Epithelial cell of alveolus of lung (primary cell): ENCODE results near the gene CIDEB. TPM values are rescaled to one million over a fixed set of nuclear protein-coding genes. Genes with fewer than 3 reads are reported as not detected.

Experiments used
- total RNA-seq: library from RNA; depleted of rRNA; stranded (reverse); fragments of >200 nt; gene quantifications from 2 replicates; pipeline ENCODE4 v1.2.1, GENCODE V29; 2015

The CIDEB gene, protein sequence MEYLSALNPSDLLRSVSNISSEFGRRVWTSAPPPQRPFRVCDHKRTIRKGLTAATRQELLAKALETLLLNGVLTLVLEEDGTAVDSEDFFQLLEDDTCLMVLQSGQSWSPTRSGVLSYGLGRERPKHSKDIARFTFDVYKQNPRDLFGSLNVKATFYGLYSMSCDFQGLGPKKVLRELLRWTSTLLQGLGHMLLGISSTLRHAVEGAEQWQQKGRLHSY
- total RNA-seq, result 0.16 and 1.9 TPM in 2 replicates

DNA sequence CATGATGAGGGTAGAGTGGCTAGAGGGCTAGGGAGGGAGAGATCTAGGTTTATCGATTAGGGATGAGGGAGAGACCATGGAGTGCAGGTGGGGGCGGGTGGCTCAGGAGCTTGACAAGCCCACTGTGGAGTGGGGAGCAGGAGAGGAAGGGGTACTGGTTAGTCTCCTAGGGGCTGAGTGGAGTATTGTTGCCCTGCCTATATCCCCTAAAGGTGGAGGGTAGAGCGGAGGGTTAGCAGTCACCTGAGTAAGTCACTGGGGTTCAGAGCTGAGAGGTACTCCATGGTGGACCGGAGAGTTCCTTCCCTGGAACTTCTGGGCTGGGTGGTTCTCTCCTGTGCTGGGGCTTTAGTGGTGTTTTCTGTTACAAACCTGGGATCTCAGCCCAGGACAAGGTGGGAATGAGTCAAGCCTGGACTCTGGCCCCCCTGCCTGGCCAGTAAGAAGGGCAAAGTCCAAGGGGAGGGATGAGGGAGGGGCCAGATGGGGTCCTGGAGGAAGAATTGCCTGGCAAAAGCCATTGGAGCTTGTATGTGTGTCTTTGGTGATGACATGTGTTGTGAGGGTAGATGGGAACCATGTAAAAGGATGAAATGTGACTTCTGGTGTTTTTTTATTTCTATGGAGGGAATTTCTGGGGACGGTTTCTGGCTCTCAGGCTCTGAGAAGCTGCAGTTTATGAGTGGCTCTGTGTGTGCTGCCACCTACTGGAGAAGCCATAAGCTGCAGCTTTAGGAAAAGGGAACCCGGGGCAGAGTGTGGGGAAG, at the start of gene CIDEB:
CIDEB (minus strand) TSS at position 403 of the 767 bp plus-strand sequence; CDS start at position 284, 119 bp downstream.

DNA sequence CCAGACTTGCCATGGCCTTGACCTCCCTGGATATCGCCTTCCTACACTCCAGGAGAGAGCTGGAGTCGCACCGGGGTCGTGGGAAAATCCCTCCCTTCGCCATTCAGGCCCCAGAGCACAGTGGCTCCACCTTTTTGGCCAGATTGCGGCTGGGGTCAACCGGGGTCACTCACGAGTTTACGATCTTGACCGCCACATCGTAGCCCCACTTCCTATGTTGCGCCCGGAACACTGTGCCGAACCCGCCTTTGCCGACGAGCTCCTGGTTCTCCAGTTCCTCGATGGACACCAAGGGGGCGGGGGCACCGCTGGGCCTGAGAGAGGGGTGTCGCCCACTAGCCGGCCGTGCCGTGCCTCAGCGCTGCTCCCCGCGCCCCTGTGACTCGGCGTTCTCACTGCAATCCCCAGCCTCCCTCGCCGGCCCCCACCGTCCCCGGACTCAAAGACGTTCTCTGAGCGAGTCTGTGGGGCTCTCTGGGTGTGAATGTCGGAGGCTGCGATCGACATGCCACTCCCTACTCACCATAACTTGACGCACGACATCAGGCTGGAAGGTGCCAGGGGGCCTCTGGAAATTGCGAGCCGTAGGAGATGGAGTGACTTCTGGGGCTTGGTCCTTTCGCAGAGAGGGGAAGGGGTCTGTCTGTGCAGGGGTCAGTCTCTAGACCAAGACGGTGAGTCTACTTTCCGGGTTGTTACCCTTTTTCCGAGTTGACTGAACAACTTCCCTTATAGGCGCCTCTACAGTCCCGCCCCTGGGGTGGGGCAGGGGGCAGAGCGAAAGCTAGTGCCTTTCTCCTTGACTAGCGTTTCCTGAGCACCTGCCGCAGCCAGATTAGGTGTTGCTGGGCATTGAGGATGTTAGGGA, 31.7 kb upstream of the CIDEB start, which contains the start of gene RIPK3:
RIPK3 (minus strand) TSS at position 708 of the 868 bp plus-strand sequence; CDS start at position 543, 165 bp downstream.

DNA sequence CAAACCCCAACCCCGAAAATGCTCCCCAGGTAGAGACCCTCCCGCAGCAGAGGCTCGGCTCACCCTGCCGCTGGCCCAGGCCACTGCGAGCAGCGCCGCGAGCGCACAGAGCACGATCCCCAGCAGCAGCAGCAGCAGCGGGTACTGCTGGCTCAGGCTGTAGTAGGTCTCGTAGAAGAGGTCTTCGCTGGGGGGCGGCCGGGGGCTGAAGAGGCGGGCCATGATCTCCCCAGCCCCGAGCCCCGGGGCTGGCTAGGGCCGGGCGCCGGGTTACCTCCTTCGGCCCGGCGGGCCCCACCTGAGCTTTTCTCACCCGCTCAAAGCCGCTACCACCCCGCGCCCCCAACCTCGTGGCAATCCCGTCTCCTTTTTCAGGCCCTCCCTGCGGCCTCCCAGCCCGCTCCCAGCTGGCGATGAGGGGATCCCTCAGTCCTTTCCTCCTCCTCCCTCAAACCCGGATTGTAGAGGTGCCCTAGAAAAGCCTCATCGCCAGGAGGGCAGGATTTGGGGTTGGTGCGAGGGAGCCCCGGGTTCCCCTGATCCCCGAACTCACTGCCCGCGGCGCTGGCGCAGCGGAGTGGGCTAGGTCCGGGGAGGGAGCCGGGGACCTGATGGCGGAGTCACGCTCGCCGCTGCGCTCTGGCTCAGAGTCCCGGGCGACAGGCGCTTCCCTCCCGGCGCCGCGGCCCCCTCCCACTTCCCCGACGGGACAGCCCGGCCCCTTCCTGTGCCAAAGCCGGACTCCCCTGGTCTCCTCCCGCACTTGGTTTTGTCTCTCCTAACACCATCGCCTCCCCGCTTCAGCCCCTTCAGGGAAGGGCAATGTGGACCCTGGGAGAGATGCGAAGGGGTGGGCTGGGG, 26.9 kb upstream of the CIDEB start, which contains the start of gene ADCY4:
ADCY4 (minus strand) TSS at position 641 of the 861 bp plus-strand sequence; CDS start at position 222, 419 bp downstream.

DNA sequence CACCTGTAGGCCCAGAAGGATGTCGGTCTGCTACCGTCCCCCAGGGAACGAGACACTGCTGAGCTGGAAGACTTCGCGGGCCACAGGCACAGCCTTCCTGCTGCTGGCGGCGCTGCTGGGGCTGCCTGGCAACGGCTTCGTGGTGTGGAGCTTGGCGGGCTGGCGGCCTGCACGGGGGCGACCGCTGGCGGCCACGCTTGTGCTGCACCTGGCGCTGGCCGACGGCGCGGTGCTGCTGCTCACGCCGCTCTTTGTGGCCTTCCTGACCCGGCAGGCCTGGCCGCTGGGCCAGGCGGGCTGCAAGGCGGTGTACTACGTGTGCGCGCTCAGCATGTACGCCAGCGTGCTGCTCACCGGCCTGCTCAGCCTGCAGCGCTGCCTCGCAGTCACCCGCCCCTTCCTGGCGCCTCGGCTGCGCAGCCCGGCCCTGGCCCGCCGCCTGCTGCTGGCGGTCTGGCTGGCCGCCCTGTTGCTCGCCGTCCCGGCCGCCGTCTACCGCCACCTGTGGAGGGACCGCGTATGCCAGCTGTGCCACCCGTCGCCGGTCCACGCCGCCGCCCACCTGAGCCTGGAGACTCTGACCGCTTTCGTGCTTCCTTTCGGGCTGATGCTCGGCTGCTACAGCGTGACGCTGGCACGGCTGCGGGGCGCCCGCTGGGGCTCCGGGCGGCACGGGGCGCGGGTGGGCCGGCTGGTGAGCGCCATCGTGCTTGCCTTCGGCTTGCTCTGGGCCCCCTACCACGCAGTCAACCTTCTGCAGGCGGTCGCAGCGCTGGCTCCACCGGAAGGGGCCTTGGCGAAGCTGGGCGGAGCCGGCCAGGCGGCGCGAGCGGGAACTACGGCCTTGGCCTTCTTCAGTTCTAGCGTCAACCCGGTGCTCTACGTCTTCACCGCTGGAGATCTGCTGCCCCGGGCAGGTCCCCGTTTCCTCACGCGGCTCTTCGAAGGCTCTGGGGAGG, 3.1 kb upstream of the CIDEB start, which contains the start of gene LTB4R:
LTB4R (plus strand) TSS at position 857 of the 959 bp plus-strand sequence. CDS start 4,150 bp downstream, outside the sequence.

DNA sequence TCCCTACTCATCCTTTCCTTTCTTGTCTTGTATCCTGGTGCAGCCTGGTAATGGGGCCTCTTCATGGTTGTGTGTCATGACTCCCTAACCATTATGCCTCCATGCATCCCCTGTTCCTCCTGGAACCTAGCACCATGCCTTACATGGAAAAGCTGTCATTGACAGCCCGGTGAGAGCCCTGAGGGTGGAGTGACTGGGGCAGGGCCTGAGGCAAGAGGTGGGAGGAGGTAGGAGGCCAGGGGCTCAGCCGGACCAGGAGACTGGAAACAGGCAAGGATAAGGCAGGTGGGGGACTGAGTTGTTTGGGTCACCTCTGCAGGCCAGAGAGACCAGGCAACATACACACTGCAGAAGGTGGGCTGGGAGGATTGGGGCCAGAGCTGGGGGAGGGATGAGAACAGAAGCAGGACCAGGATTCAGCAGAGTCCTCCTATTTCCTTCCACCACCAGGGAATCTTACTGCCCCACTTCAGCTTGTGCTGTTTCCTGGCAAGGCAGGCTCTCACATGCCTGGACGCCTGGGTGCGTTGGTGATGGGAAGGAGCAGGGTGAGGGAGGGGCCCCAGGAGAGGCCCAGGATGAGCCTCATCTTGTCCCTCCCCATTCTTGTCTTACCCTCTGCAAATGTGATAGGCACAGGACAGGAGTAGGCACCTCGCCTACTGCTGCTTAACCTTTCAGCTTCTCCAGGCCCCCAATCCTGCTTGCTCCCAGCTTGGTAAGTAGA, 1.9 kb upstream of the CIDEB start, which contains the start of gene LTB4R2:
LTB4R2 (plus strand) TSS at position 603 of the 727 bp plus-strand sequence. CDS start 525 bp downstream, outside the sequence.

DNA sequence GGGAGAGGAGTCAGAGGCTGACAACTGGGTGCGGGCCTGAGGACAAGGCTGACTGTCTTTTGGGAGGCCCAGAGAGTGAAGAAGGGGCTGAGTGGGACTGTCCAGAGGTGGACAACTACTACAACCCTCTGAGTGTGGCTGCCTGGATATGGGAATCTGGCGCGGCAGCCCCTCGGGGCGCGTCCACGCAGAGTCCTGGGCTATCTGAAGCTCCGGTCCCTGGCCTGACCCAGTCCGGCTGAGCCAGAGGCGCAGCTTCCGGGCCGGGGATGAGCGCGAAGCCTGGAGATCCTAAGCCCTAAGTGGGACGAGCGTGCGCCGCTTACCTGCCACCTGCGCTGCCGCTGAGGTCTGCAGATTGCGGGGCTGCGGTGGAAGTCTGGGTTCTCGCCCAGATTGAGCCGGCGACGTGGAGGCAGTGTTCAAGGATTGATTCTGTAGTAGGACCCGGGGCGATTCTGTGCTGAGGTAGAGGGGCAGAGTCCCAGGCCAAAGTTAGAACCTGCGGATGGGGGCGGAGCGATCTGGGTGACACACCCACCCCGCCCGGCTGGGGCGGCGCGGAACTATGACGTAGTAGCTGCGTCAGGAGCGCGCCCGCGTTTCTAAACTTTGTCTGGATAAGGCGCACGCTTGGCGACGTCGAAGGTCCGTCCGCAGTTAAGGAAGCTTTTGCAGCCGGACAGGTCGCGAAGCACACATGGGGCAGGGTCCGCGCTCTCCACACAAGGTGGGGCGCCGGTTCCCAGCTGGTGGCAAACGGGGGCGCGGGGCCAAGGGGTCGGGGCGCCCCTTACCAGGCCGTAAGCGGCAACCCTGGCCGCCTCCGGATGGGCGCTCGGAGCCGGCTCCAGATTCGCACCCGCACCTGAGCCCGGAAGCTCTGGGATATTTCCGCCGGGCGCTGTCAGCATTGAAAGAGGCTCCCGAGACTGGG, 8.3 kb downstream of the CIDEB start, which contains the start of the genes DHRS1 and NOP9:
DHRS1 (minus strand) TSS at position 526 of the 937 bp plus-strand sequence. CDS start 674 bp downstream, outside the sequence.
NOP9 (plus strand) TSS at position 596 of the 937 bp plus-strand sequence; CDS start at position 701, 105 bp downstream.

DNA sequence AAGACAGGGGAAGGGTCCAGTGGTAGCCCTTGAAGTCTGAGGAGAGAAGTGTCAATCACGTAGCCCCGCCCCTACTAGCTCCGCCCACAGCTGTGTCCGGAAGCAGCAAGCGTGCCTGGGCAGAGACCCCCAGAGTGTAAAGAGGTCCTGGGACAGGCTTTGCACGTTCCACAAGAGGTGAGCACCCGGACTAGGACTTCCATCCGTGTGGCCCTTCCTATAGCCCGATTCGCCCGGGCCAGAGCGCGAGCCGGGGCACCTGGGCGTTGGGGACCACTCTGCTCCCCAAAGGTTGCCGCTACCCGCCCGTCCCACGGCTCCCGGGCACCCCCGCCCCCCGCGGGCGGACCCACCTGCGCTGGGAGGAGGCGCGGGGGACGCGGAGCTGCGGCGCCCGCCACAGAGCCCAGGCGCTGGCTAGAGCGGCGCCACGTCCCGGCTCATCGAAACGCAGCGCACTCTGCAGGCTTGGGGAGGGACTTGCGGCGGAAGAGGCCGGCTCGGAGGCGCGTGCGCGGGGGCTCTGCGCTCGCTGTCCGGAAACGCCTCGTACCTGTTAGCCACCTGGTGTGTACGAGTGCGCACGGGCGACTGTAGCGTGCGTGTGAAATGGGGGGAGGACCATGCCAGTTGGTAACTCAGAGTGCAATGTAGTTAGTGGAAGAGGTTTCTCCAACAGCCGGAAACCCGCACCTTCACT, 36.5 kb downstream of the CIDEB start, which contains the start of gene RABGGTA:
RABGGTA (minus strand) TSS at position 464 of the 700 bp plus-strand sequence. CDS start 482 bp downstream, outside the sequence.

DNA sequence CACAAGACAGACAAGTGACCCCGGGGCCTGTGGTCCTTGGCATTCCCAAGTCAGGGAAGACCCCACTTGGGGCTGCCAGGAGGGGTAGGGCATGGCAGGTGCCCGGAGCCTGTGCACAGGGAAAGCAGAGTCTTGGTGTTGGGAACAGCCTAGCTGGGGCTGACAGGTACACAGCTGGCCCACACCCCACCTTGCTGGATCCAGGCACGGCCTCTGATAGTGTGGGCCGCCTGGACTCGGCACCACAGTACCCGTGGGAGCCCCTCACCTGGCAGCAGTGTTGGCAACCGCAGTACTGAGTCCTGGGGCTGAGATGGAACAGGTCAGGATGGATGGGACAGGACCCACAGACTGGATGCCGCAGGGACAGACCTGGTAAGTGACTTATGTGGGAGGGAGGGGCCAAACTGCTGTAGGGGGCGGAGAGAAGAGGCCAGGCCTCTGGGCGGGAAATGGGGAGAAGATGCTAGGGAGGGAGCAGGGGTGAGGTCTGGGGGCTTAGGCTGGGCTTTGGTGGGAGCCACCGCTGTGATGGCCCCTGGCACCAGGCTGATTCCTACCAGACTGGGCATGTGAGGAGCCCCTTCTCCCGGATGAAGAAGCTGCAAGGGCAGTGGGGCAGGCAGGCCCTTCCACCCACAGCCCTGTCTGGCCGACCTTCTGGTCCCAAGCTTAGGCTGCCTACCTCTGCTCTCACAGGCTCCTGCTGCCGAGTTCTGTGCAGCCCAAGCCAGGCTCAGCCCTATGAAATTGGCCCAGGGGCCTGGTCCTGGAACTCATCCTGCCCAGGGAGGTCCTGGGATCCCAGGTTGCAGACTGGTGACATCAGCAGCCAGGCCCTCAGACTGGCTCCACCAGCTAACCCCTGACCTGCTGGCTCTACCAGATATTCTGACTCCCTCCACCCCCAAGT, 44.7 kb downstream of the CIDEB start, which contains the start of gene TGM1:
TGM1 (minus strand) TSS at position 357 of the 913 bp plus-strand sequence. CDS start 825 bp downstream, outside the sequence.

Other genes with a start within 250 kb of the CIDEB start
- not detected in 2 replicates for gene CPNE6, start 236.4 kb downstream of the CIDEB start, total RNA-seq
- gene PCK2, start 213.7 kb downstream of the CIDEB start, total RNA-seq, result 19.4 and 71.2 TPM in 2 replicates
- 21.0 and 34.9 TPM in 2 replicates for gene DCAF11, start 193.2 kb downstream of the CIDEB start, total RNA-seq
- 1.0 and 3.0 TPM in 2 replicates for gene NRL, start 193.0 kb downstream of the CIDEB start, total RNA-seq
- 0.80 TPM in 1 of 2 replicates, not detected in the other for gene FITM1, start 177.3 kb downstream of the CIDEB start, total RNA-seq
- 145 and 188 TPM in 2 replicates for gene PSME1, start 171.8 kb downstream of the CIDEB start, total RNA-seq
- 25.0 and 26.4 TPM in 2 replicates for gene EMC9, start 166.4 kb downstream of the CIDEB start, total RNA-seq
- 28.7 and 159 TPM in 2 replicates for gene PSME2, start 161.4 kb downstream of the CIDEB start, total RNA-seq
- 37.0 and 77.7 TPM in 2 replicates for gene RNF31, start 160.5 kb downstream of the CIDEB start, total RNA-seq
- gene IRF9, start 146.7 kb downstream of the CIDEB start, total RNA-seq, result 44.6 and 54.7 TPM in 2 replicates
- 2.2 and 28.7 TPM in 2 replicates for gene REC8, start 135.9 kb downstream of the CIDEB start, total RNA-seq
- 24.0 and 41.4 TPM in 2 replicates for gene IPO4, start 119.2 kb downstream of the CIDEB start, total RNA-seq
- gene TM9SF1, start 112.5 kb downstream of the CIDEB start, total RNA-seq, result 67.5 and 79.2 TPM in 2 replicates
- gene TSSK4, start 102.3 kb downstream of the CIDEB start, total RNA-seq, result 0.13 TPM in 1 of 2 replicates, not detected in the other
- gene CHMP4A, start 94.5 kb downstream of the CIDEB start, total RNA-seq, result 37.2 and 42.5 TPM in 2 replicates
- 18.0 and 22.0 TPM in 2 replicates for gene MDP1, start 91.9 kb downstream of the CIDEB start, total RNA-seq
- gene NEDD8, start 75.6 kb downstream of the CIDEB start, total RNA-seq, result 189 and 190 TPM in 2 replicates
- gene GMPR2, start 75.0 kb downstream of the CIDEB start, total RNA-seq, result 60.1 and 72.7 TPM in 2 replicates
- gene TINF2, start 65.4 kb downstream of the CIDEB start, total RNA-seq, result 47.3 and 57.3 TPM in 2 replicates
- 0.52 and 1.8 TPM in 2 replicates for gene TGM1, start 44.8 kb downstream of the CIDEB start, total RNA-seq
- gene RABGGTA, start 36.4 kb downstream of the CIDEB start, total RNA-seq, result 19.6 and 28.6 TPM in 2 replicates
- 17.3 and 21.1 TPM in 2 replicates for gene DHRS1, start 8.2 kb downstream of the CIDEB start, total RNA-seq
- gene NOP9, start 8.1 kb downstream of the CIDEB start, total RNA-seq, result 18.2 and 18.6 TPM in 2 replicates
- 1.2 and 2.3 TPM in 2 replicates for gene LTB4R2, start 2.2 kb upstream of the CIDEB start, total RNA-seq
- 0.91 and 2.1 TPM in 2 replicates for gene LTB4R, start 3.5 kb upstream of the CIDEB start, total RNA-seq
- 0.39 and 0.88 TPM in 2 replicates for gene ADCY4, start 27.1 kb upstream of the CIDEB start, total RNA-seq
- gene RIPK3, start 32.0 kb upstream of the CIDEB start, total RNA-seq, result 0.65 TPM in 1 of 2 replicates, not detected in the other
- 36.1 and 111 TPM in 2 replicates for gene NFATC4, start 60.2 kb upstream of the CIDEB start, total RNA-seq
- 9.7 and 33.2 TPM in 2 replicates for gene NYNRIN, start 91.0 kb upstream of the CIDEB start, total RNA-seq
- gene CBLN3, start 121.7 kb upstream of the CIDEB start, total RNA-seq, result 1.6 and 5.3 TPM in 2 replicates
- 33.4 TPM in 2 replicates for gene KHNYN, start 122.0 kb upstream of the CIDEB start, total RNA-seq
- gene SDR39U1, start 134.8 kb upstream of the CIDEB start, total RNA-seq, result 17.5 and 25.7 TPM in 2 replicates
- gene CMA1, start 200.3 kb upstream of the CIDEB start, total RNA-seq, result not detected in 2 replicates